ENCODE measurements around the gene SDHAF2. TPM values are rescaled to one million over a fixed set of nuclear protein-coding genes. Genes with fewer than 3 reads are reported as not detected.
"Not testable (repeated sequence)": the region's sequence is repeated elsewhere in the genome, so short reads cannot be mapped to it uniquely, and the experiment has no call there.

The SDHAF2 gene
- polyA plus RNA-seq (2013, experiment 1 of 2; ENCODE audit: insufficient read length): 28.9 TPM
- polyA plus RNA-seq (2013, experiment 2 of 2; ENCODE audit: insufficient read length): 32.8 TPM

DNA sequence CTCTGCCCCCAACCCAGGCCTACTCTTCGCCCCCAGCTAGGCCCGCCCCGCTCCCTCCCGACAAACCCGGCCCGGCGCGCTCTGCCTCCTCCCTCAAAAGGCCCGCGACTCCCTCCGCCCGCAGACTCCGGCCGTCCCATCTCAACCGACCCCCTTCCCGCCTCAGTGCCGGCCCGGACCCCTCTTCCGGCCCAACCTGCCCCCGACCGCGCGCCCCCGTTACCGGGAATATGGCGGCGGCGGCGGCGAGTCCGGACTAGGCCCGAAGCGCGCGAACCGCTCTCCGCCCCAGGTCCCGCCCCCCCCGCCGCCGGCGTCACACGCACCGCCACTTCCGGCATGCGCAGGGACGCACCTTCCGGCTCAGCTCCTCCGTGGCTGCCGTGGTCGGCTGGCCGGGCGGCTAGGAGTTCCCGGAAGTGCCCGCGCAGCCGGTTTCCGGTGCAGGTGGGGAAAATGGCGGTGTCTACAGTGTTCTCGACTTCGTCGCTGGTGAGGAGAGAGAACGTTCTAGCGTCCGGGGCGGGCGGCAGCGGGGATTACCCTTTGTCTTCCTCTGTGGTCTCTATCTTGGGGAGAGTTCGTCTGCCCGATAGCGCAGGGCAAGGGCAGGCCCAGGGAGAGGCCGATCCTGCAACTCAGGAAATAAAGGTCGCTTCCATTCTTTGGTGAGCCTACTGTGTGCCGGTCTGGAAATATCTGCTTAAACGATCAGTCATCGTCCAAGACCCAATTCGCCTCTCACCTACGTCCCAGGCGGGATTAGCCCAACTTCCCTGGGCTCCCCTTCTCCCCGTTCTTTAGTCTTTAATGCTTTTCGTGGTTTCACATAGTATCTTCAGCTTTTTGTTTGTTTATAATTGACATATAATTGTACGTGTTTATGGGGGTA, at the start of gene SDHAF2, which contains the start of gene CPSF7:
TSS of gene SDHAF2 (plus strand) at position 434 of the 892 bp plus-strand sequence. CDS start at position 457, 23 bp downstream.
TSS of gene CPSF7 (minus strand) at position 285 of the 892 bp plus-strand sequence. CDS start 740 bp downstream, outside the sequence.
- peak; percentile 96 for DNase-seq

GRCh38 chr11:61380884-61381283, 49.0 kb upstream of the SDHAF2 start:
- no peak for DNase-seq

DNA sequence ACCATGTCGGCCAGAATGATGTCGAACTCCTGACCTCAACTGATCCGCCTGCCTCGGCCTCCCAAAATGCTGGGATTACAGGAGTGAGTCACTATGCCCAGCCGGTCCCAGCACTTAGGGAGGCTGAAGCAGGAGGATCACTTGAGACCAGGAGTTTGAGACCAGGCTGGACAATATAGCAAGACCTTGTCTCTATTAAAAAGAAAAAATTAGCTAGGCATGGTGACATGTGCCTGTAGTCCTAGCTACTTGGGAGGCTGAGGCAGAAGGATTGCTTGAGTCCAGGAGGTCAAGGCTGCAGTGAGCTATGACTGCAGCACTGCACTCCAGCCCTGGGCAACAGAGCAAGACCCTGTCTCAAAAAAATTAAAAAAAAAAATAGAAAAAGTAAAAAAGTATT, 46.1 kb upstream of the SDHAF2 start:
- not testable (repeated sequence) for DNase-seq

GRCh38 chr11:61384271-61385242, 45.4 kb upstream of the SDHAF2 start:
- DNase-seq: no peak

DNA sequence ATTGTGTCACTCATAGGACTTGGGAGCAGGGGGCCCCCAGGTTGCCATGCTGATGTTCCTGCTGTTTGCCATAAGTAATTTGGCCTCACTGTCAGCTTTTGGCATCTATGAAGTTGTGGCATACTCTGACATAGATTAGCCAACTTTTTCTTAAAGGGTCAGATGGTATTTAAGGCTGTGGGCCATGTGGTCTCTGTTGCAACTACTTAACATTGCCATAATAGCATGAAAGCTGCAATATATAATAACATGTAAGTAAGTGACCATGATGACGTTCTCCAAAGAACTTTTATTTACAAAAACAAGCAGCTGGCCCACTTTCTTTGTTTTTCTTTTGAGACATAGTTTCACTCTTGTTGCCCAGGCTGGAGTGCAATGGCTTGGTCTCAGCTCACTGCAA, 39.8 kb upstream of the SDHAF2 start:
- no peak for DNase-seq

DNA sequence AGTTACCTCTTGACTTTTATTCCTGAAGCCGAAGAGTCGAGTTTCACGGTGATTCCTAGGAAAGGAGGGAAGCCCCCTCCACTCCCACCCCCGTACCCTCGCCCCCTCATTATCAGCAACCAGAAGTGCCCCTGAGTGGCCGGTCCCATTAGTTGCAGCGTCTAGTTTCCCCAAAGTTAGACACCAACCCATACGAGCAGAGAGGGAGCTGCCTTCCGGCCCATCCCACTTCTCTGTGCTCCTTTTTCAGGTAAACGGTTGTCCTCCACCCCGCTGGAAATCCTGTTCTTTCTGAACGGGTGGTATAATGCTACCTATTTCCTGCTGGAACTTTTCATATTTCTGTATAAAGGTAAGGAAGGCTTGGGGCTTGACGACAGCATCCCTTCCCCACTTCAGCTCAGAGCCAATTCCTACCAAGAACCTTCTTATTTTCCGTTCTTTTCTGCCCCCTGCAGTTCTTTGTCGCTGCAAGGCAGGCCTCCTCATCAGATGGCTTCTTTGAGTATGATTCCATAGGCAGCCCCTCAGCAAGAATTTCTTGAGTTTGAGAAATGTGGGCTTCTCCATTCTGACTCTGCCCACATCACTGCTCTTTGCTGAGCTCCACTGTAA, 36.8 kb upstream of the SDHAF2 start:
- DNase-seq: peak; percentile 19

DNA sequence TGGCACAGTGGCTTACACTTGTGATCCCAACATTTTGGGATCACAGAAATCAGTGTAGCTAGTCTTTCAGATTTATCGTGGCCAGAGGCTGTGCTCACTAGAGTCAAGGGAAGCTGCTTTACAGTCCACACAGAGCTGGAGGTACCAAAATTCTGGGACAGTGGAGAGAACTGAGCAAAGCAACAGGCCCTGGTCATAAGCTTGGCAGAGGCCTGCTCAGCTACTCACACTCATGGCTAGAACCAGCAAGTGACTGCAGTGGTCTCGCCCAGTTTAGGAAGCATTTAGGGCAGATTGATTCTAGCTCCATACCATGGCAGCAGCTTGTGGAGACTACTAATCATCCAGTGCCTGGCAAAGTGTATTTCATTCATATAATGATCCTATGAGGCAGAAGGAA, 28.8 kb upstream of the SDHAF2 start:
- DNase-seq: no peak

DNA sequence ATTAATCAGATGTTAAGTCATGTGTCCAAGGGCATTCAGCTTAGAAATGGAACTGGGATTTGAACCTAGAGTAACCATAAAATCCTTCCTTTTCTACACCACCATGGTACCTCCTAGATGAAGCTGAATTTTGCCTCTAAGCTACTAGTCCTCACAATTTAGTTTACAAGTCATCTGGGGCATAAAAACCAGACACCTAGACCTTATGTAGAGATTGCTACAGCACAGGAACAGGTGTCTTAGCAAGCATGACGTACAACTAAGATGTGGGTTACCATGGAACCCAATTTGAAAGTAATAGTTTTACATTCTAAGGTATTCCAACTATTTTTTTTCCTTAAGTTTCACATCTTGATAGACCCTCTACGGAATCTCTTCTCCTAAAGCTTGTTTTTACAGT, 28.4 kb upstream of the SDHAF2 start:
- DNase-seq: no peak

DNA sequence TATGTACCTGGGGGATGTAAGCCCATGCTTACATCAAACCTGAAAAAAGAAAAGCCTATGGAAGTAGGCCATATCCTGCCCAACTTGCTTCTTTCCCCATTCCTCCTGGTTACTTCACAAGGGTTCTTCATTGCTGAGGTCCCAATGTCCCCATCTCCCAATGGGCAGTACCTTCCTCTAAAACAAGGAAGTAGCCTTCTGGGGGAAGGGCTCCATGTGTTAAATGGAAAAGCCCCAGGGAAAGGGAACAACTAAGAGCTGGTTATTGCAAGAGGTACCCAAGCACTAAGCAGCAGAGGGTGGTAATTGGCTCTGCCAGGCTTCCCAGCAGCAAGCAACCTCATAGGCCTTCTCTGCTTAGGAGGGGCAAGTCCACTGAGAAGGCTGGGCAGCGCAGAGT, 26.3 kb upstream of the SDHAF2 start:
- DNase-seq: no peak

GRCh38 chr11:61404103-61404502, 25.8 kb upstream of the SDHAF2 start:
- no peak for DNase-seq

DNA sequence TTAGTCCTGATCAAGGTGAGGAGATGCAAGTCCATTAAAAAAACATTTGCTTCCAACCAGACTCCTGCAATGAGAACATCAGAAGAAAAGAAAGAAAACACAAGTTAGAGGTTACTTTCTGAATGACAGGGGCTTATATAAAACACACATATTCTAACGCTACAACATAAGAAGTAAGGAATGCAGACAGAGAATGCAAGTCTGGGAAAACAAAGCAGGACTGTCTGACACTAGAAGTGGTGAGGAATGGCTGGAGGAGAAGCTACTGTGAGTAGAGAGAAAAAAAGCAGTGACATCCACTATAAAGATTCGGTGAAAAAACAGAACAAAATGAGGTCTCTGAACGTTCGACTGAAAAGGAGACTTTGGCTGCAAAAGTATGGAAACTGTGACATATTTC, 25.3 kb upstream of the SDHAF2 start:
- DNase-seq: no peak

GRCh38 chr11:61406067-61406466, 23.9 kb upstream of the SDHAF2 start:
- DNase-seq: no peak

- DNase-seq: no peak
Measured at GRCh38 chr11:61406991-61407728, 22.8 kb upstream of the SDHAF2 start.

DNA sequence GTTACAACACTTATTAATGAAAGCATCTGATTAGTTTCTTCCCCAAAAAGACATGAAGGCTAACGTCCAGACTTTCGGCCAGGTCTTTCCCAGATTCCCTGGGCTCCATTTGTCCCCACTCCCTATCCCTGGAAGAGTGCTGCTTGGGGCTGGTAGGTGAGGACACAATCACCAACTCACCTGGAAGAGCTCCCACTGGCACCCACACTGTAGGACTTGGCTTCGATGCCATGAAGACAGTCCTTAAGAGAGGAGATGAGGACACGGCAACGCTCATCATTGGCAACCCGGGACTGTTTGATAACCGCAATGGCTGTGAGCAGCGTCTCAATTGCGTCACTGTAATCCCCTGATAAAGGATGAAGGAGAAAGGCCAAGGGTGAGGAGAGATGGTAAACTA, 18.3 kb upstream of the SDHAF2 start:
- DNase-seq: no peak

DNA sequence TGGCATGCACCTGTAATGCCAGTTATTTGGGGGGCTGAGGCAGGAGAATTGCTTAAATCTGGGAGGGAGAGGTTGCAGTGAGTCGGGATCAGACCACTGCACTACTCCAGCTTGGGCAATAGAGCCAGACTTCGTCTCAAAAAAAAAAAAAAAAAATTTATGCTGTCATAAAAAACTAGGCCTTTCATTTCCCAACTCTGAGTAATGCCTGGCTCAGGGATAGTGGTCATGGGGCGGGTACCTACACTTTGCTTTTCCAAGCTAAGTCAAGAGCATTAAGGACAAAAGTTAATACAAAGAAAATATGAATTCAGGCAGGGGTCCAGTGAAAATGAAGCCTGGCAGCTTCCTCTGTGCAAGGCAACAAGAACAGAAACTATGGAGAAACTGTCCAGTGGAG, 16.4 kb upstream of the SDHAF2 start:
- no peak for DNase-seq

DNA sequence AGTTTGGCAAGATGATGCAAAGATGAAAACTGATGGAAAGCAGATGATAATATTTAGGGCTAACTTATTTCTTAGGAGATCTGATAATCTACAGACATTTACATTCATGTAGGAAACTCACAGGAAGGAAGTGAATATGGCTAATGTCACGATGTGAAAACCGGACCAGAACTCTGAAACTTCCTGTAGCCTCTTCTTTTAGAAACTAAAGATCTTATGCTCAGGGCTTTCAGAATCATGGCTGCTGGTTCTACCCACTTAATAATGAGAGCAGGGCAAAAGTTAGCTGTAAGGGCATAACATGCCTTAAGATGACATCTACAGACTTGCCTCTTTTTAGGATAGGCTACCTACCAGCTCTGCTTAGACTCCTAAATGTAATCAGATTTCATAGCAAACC, 15.4 kb upstream of the SDHAF2 start:
- DNase-seq: no peak

DNA sequence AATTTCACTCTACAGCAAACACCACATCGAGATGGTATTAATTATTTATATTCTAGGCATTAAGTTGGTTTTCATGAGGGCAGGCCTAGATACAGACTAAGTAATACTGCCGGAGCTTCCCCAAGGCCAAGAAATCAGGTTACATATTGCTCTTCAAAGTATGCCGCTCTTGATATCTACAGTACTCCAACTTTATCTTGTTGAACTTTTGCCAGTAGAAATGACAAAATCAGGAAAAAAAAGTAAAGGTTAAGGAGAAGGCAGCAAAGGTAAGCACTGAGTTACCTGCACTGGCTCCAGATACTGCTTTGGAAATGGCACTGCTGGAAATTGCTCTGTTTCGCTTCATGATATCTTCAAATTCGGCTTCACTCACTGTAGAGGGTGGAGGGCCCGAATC, 14.5 kb upstream of the SDHAF2 start:
- no peak for DNase-seq

GRCh38 chr11:61416941-61417340, 13.0 kb upstream of the SDHAF2 start:
- DNase-seq: no peak

DNA sequence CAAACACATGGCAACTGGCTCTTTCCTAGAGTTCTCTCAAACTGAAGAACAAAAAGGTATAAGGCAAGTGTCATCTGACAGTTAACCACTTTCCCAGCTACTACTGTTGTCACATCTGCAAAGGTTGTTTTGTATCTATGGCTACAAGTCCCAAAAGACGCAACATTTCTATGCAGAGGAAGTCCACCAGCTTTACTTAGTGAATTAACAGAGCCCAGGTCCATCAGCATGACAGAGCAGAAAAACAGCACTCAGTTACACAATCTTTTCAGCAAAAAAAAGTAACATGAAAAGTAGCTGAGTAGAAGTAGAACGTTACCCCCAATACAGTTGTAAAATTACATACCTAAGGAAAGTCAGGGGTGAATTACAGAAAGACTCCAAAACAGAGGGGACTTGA, 12.3 kb upstream of the SDHAF2 start:
- DNase-seq: no peak

- DNase-seq: no peak
Measured at GRCh38 chr11:61418136-61418535, 11.8 kb upstream of the SDHAF2 start.

DNA sequence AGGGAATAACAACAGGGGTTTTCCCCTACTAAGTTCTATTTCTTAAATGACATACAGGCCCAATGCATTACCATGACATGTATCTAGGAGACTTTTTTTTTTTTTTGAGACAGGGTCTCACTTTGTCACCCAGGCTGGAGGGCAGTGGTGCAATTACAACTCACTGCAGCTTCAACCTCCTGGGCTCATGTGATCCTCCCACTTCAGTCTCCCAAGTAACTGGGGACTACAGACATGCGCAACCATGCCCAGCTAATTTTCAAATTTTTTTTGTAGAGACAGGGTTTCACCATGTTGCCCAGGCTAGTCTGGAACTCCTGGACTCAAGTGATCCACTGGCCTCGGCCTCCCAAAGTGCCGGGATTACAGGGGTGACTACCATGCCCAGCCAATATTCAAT, 7.7 kb upstream of the SDHAF2 start:
- no peak for DNase-seq
